CD14-positive monocyte (primary cell): ENCODE measurements around the gene FAM170B. TPM values are rescaled to one million over a fixed set of nuclear protein-coding genes. Genes with fewer than 3 reads are reported as not detected.

ENCODE experiments used
- DNase-seq, 3 donors: peaks; one replicate each; pipeline ENCODE4 v3.0.0-alpha.2; 2011 to 2022
- H2AFZ ChIP-seq: 2 replicates; pipeline ENCODE4 v1.6.0; 2012; ENCODE audit warnings: mild to moderate bottlenecking, low read depth, low read length, inconsistent platforms; ENCODE audit not compliant: insufficient read depth, poor library complexity, severe bottlenecking
- H3K27ac ChIP-seq, 2 donors: 1 replicate in 1 of 2; 2 replicates in 1 of 2; pipeline ENCODE4 v1.5.1; 2012 to 2013; ENCODE audit warnings: low read length in 2 of 2, control low read depth in 1 of 2, inconsistent platforms in 1 of 2, low read depth in 1 of 2, mild to moderate bottlenecking in 1 of 2
- H3K27me3 ChIP-seq, 2 donors: one replicate each; pipeline versions ENCODE4 v1.6.0 to v1.6.1; 2011 to 2013; ENCODE audit warnings: low read length in 2 of 2; ENCODE audit not compliant: control insufficient read depth in 2 of 2, insufficient read depth in 2 of 2
- H3K36me3 ChIP-seq, 2 donors: replicated peaks in 1 of 2; 1 replicate in 1 of 2; 2 replicates in 1 of 2; pipeline versions ENCODE4 v1.5.1 to v1.6.1; 2012 to 2013; ENCODE audit warnings: low read length in 2 of 2, control low read depth in 1 of 2, inconsistent platforms in 1 of 2, mild to moderate bottlenecking in 1 of 2; ENCODE audit not compliant: insufficient read depth in 2 of 2, control insufficient read depth in 1 of 2
- H3K4me1 ChIP-seq, 2 donors: 1 replicate in 1 of 2; 2 replicates in 1 of 2; pipeline versions ENCODE4 v1.5.1 to v1.6.1; 2012 to 2013; ENCODE audit warnings: low read length in 2 of 2, control low read depth in 1 of 2, inconsistent platforms in 1 of 2, mild to moderate bottlenecking in 1 of 2, moderate library complexity in 1 of 2; ENCODE audit not compliant: insufficient read depth in 2 of 2, control insufficient read depth in 1 of 2
- H3K4me2 ChIP-seq: replicated peaks from 2 replicates; pipeline ENCODE3; 2012; ENCODE audit warnings: low read length, moderate library complexity, mild to moderate bottlenecking; ENCODE audit not compliant: poor library complexity, severe bottlenecking; ENCODE audit errors: extremely low read depth
- H3K4me3 ChIP-seq, 3 experiments: fragments of 200-600 bp in 1 of 3; sonication (generic) in 1 of 3; replicated peaks in 1 of 3; 1 replicate in 2 of 3; 2 replicates in 1 of 3; pipeline ENCODE4 v1.5.1; 2011 to 2013; ENCODE audit warnings: low read length in 3 of 3, mild to moderate bottlenecking in 3 of 3, control low read depth in 2 of 3, low read depth in 2 of 3, inconsistent platforms in 1 of 3, moderate library complexity in 1 of 3
- H3K79me2 ChIP-seq: 2 replicates; pipeline ENCODE4 v1.6.0; 2012; ENCODE audit warnings: mild to moderate bottlenecking, control low read depth, inconsistent platforms, low read length, moderate library complexity; ENCODE audit not compliant: insufficient read depth
- H3K9ac ChIP-seq: 2 replicates; pipeline ENCODE4 v1.6.0; 2017; ENCODE audit warnings: low read length, mild to moderate bottlenecking; ENCODE audit not compliant: insufficient read depth, poor library complexity, severe bottlenecking
- H3K9me3 ChIP-seq, 2 donors: replicated peaks in 1 of 2; 1 replicate in 1 of 2; 2 replicates in 1 of 2; pipeline versions ENCODE4 v1.5.1 to v1.6.1; 2012 to 2013; ENCODE audit warnings: low read length in 2 of 2, control low read depth in 1 of 2; ENCODE audit not compliant: control insufficient read depth in 1 of 2, insufficient read depth in 1 of 2
- H4K20me1 ChIP-seq: 2 replicates; pipeline ENCODE4 v1.6.0; 2012; ENCODE audit warnings: mild to moderate bottlenecking, low read length, control low read depth, moderate library complexity; ENCODE audit not compliant: insufficient read depth
- H3K27ac Mint-ChIP-seq, 7 donors: one replicate each; pipeline ENCODE4 v1.8.0; 2020; ENCODE audit warnings: mild to moderate bottlenecking in 7 of 7, mixed read lengths in 7 of 7, moderate library complexity in 6 of 7, inconsistent platforms in 2 of 7
- H3K27me3 Mint-ChIP-seq, 3 donors: one replicate each; pipeline ENCODE4 v1.8.0; 2021 to 2022; ENCODE audit warnings: low read depth in 3 of 3, mild to moderate bottlenecking in 3 of 3, mixed read lengths in 3 of 3, moderate library complexity in 3 of 3, inconsistent platforms in 1 of 3
- H3K36me3 Mint-ChIP-seq, 2 donors: one replicate each; pipeline ENCODE4 v1.8.0; 2020; ENCODE audit warnings: mixed read lengths in 2 of 2, inconsistent platforms in 1 of 2, mild to moderate bottlenecking in 1 of 2
- H3K4me1 Mint-ChIP-seq: one replicate; pipeline ENCODE4 v1.8.0; 2020; ENCODE audit warnings: mild to moderate bottlenecking, mixed read lengths
- H3K4me3 Mint-ChIP-seq, 2 donors: one replicate each; pipeline ENCODE4 v1.8.0; 2020; ENCODE audit warnings: mild to moderate bottlenecking in 2 of 2, mixed read lengths in 2 of 2, moderate library complexity in 1 of 2
- H3K9me3 Mint-ChIP-seq, 7 donors: one replicate each; pipeline ENCODE4 v1.8.0; 2020 to 2022; ENCODE audit warnings: mixed read lengths in 7 of 7, mild to moderate bottlenecking in 6 of 7, moderate library complexity in 6 of 7, inconsistent platforms in 2 of 7
- CTCF ChIP-seq: fragments of 200-600 bp; IDR thresholded peaks from one replicate; pipeline ENCODE4 v1.8.0; 2022; ENCODE audit warnings: antibody characterized with exemption, mild to moderate bottlenecking
- WGBS: methylation state at CpG from one replicate; pipeline ENCODE4 v1.1.5; 2013; ENCODE audit warnings: missing lambda C conversion rate; ENCODE audit not compliant: insufficient coverage; 5-methylcytosine and 5-hydroxymethylcytosine counted together
- intact Hi-C, 2 donors: fragments of 100-400 bp; cut with micrococcal nuclease; formaldehyde crosslinking; loops; one replicate each; pipeline versions ENCODE4 v1.15.0 to v1.15.1; 2023
- polyA plus RNA-seq, 3 donors: library from polyadenylated mRNA; depleted of rRNA in 1 of 3; unstranded in 2 of 3; stranded (reverse) in 1 of 3; fragments of 300-500 nt in 2 of 3; fragments of >200 nt in 1 of 3; fragmentation: Illumina TruSeq in 2 of 3; gene quantifications; 1 replicate in 2 of 3; 2 replicates in 1 of 3; pipeline ENCODE4 v1.2.3, GENCODE V29; 2012 to 2021

Gene FAM170B
- polyA plus RNA-seq, 3 donors = not detected

- Histone ChIP-seq H3K27ac (no peak overlapping the region), H4K20me1 (no peaks in the 10 kb centered on the region), H3K79me2 (no peaks in the 10 kb centered on the region), H3K36me3 (no peaks in the 10 kb centered on the region), H3K4me1 (no peaks in the 10 kb centered on the region), H3K9me3 (peaks cover 7% of the 10 kb centered on the region in 2 donors), H3K9ac (no peak overlapping the region), H3K27me3 (no peaks in the 10 kb centered on the region), H3K4me3 (no peak overlapping the region), H2AFZ (no peak overlapping the region), H3K4me2 (no peak overlapping the region)
- intact Hi-C loops = no loop called here
- H3K4me1 Mint-ChIP-seq = peaks cover 4% of the 10 kb centered on the region
- peaks cover 0 to 6% (median 5%) of the 10 kb centered on the region in 3 donors for H3K27me3 Mint-ChIP-seq
- 81% methylated on average over 2 of the region's 4 CpGs for WGBS
- no peak for TF ChIP-seq CTCF
- DNase-seq = no peak
- no peak overlapping the region for H3K4me3 Mint-ChIP-seq
- peaks cover 0 to 11% (median 5%) of the 10 kb centered on the region in 7 donors for H3K9me3 Mint-ChIP-seq
- H3K36me3 Mint-ChIP-seq = no peaks in the 10 kb centered on the region
- no peak overlapping the region for H3K27ac Mint-ChIP-seq
Observed at GRCh38 chr10:49152663-49153062, 18.8 kb upstream of the FAM170B start.

GRCh38 chr10:49152037-49152436 lies 18.2 kb upstream of the FAM170B start:
- peaks cover 0 to 6% (median 5%) of the 10 kb centered on the region in 3 donors for H3K27me3 Mint-ChIP-seq
- Histone ChIP-seq H3K79me2 (no peaks in the 10 kb centered on the region), H4K20me1 (no peaks in the 10 kb centered on the region), H3K9me3 (peaks cover 7 to 8% of the 10 kb centered on the region in 2 donors), H3K27me3 (no peaks in the 10 kb centered on the region), H2AFZ (no peak overlapping the region), H3K27ac (no peak overlapping the region), H3K9ac (no peak overlapping the region), H3K4me2 (no peak overlapping the region), H3K4me3 (no peak overlapping the region), H3K4me1 (no peaks in the 10 kb centered on the region), H3K36me3 (no peaks in the 10 kb centered on the region)
- H3K9me3 Mint-ChIP-seq = peaks cover 0 to 16% (median 7%) of the 10 kb centered on the region in 7 donors
- 83% methylated on average over 1 of the region's 4 CpGs for WGBS
- TF ChIP-seq CTCF = no peak
- H3K4me3 Mint-ChIP-seq = no peak overlapping the region
- no peaks in the 10 kb centered on the region for H3K36me3 Mint-ChIP-seq
- no peak for DNase-seq
- peaks cover under 1% of the 10 kb centered on the region for H3K4me1 Mint-ChIP-seq
- intact Hi-C loops = no loop called here
- no peak overlapping the region for H3K27ac Mint-ChIP-seq
